GM18511 (cell line): ENCODE data around the gene TRIM22.
"Not testable (repeated sequence)": the region's sequence is repeated elsewhere in the genome, so short reads cannot be mapped to it uniquely, and the experiment has no call there.

ENCODE experiments used
- ATAC-seq: cut with Tn5 transposase; IDR thresholded peaks from one replicate; pipeline ENCODE4 v1.9.1; 2021; ENCODE audit warnings: mild to moderate bottlenecking, moderate library complexity; ENCODE audit not compliant: unreplicated experiment

Gene TRIM22

DNA sequence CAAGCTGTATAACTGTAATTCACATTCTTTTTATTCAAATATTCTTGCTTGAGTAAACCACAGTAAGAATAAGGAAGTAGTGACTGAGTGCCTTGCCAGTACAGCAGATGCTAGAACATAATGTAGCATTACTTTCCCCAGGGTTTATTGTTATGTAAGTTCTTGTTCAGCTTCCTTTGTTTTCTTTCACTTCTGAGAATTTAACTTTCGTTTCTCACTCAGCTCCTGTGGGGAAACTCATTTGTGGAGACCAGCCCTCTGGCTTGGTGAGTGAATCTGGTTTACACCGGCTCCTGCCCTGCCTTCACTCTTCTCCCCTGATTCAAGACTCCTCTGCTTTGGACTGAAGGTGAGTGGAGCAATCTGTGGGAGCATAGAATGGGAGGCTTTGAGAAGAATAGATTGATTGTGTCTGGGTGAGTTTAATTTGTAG, at the start of gene TRIM22:
TSS of gene TRIM22 (plus strand) at position 240 of the 433 bp plus-strand sequence. CDS start 6,443 bp downstream, outside the sequence.
- ATAC-seq = peak; percentile 72

DNA sequence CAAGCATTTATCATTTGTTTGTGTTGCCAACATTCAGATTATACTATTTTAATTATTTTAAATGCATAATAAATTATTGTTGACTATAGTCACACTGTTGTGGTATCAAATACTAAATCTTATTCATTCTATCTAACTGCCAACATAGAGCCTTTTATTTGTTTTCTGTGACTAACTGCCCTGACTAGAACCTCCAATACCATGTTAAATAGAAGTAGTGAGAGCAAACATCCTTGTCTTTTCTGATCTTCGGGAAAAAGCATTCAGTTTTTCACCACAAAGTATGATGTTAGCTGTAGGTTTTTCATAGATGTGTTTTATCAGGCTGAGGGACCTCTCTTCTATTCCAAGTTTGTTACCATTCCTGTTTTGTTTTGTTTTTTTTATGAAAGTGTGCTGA, 49.6 kb upstream of the TRIM22 start:
- ATAC-seq = no peak

DNA sequence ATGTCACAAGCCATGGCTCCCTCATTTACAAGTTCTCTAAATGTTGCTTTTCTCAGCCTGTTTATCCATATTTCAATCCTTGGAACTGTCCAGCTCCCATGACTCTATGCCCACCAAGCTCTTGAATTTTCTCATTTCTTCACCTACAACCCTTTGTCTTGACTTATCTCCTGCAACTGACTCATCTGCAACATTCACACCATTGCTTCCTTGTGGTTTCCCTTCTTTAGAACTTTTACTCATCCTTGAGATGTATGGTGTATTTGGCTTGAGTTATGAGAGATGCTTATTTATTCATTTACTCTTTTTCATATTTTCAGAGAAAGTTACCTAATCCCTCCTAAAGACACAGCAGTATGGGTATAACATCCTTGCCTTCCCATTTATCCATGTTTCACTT, 46.0 kb upstream of the TRIM22 start:
- ATAC-seq = no peak

- no peak for ATAC-seq
Measured at GRCh38 chr11:5646139-5646538, 43.5 kb upstream of the TRIM22 start.

GRCh38 chr11:5655474-5655873, 34.1 kb upstream of the TRIM22 start:
- ATAC-seq = no peak

- not testable (repeated sequence) for ATAC-seq
Measured at GRCh38 chr11:5656956-5657355, 32.6 kb upstream of the TRIM22 start.

- no peak for ATAC-seq
Measured at GRCh38 chr11:5658318-5658717, 31.3 kb upstream of the TRIM22 start.

DNA sequence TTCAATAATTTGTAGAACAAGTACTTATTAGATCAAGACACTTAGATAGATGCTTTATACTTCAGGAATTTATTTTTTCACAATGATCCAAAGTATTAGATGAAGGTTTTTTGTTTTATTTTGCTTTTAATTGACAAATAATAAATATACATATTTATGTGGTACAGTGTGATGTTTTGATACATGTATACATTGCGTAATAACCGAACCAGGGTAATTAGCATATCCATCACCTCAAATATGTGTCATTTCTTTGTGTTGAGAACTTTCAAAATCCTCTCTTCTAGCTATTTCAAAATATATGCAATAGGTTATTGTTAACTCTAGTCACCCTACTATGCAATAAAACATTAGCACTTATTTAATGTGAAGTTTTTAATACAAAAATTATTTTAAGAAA, 26.1 kb upstream of the TRIM22 start:
- ATAC-seq = no peak

- no peak for ATAC-seq
Measured at GRCh38 chr11:5665051-5665570, 24.5 kb upstream of the TRIM22 start.

GRCh38 chr11:5665746-5666401, 23.7 kb upstream of the TRIM22 start:
- no peak for ATAC-seq

DNA sequence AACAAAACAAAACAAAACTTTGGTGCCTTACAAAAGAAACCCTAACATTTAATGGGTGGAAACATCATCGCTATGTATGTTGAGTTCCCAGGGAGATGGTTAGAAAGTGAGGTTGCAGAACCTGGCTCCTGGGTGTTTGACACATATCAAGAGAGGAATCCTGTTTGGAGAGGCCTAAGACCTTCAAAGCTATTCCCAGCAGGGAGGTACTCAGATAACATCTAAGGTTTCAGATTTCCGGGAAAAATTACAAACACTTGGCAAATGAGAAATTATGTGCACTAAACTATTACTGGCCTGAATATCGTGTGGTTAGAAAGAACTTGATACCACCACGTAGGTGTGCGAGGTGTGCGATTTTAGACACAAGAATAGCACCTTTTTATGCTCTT, 23.2 kb upstream of the TRIM22 start:
- ATAC-seq = no peak

DNA sequence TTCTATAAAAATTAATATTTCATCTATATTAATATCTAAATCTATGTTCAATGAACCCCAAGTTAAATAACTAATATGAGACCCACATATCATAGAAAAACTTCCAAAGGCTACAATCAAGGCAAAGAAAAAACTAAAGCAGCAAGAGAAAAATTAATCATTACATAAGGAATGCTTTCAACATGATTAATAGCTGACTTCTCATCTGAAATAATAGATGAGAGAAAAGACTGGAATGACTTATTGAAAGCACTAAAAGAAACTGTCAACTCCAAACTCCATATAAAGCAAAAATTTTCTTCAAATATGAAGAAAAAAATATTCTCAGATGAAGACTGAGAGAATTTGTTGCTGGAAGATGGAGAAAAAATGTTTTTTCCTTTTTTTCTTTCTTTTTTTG, 17.8 kb upstream of the TRIM22 start:
- no peak for ATAC-seq

GRCh38 chr11:5674391-5674790, 15.2 kb upstream of the TRIM22 start:
- no peak for ATAC-seq

DNA sequence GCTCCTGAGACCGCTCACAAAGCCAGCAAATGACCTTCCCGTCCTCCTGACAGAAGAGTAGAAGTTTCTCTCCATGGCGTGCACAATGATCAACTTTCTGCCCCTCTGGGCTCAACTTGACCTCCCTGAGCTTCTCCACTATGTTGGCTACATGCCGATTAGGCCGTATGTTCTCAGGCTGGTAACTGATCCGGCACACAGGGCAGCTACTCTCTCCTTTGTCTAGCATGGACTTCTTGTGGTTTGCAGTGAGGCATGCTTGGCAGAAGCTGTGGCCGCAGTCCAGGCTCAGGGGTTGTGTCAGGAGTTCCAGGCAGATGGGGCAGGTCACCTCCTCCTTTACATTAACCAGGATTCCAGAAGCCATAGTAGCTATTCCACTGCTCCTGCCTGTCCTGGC, 9.8 kb upstream of the TRIM22 start:
- no peak for ATAC-seq

- ATAC-seq = not testable (repeated sequence)
Measured at GRCh38 chr11:5682890-5683441, 6.6 kb upstream of the TRIM22 start.

- ATAC-seq = not testable (repeated sequence)
Measured at GRCh38 chr11:5683620-5684019, 6.0 kb upstream of the TRIM22 start.

DNA sequence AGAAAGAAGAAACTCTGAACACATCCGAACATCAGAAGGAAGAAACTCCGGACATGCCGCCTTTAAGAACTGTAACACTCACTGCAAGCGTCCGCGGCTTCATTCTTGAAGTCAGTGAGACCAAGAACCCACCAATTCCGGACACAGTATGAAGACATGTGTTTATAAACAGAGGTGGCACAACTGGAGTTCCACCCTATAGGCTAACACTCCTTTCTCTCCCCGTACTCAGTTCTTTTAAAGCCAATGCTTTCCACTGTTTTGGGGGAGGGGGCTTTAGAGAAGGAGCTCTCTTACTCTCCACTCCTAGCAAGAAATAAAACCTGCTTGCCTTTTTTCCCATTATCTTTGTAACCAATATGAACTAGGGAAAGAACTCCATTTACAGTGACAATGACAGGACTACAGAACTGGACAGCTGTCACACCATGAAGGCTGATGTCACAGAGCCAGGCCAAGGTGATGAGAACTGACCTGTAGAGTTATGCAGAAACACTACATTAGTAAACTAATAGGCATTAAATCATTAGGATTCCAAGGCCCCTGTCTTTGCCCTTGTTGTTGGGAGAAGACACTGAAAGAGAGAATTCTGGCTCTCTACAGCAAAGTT, 5.4 kb upstream of the TRIM22 start:
- ATAC-seq = peak; percentile 29

DNA sequence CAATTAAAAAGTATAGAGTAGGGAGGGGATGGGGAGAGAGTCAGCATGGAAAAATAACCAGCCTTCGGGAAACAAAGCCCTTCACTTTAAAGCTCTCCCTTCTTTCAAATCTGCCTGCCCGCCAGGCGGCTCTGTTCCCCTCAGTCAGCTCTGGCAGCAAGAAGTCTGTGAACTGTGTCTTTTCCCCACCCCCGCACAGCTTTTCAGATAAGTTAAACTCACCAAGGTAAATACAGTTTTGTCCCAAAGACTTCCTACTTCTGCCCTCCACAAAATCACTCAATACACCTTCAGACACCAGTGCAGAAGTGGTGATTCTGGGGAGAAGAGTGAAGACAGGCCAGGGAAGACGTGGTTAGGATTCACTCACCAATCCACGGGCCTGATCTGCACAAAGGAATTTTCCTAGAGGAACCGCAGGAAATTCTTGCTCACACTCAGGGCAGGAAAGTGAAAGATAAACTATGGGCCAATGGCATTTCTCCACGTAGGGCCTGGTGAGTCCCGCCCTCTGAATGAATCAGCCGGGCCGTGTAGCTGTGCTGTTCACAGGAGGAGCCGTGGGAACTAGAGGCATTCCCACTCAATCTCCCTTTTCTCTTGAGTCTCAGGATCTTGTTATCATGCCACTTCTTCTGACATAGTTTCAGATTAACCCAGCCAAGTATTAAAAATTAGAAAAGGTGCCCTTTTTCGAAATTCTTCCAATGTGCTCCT, 4.8 kb upstream of the TRIM22 start, which contains the start of gene TRIM5:
TSS of gene TRIM5 (minus strand) at position 429 of the 717 bp plus-strand sequence. CDS start 4,897 bp downstream, outside the sequence.
- peak; percentile 80 for ATAC-seq

DNA sequence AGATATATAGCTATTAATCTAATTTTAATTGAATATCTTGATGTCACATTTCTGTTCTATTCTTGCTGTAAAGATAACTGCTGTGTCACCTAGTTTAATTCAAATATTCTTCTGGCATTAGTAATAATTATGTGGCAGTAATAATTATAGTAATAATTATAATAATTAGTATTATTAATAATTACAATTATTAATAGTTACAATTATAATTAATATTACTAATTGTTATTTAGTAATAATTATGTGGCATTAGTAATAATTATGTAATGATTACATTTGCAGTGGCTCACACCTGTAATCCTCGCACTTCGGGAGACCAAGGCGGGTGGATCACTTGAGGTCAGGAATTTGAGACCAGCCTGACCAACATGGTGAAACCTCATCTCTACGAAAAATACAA, 3.2 kb upstream of the TRIM22 start:
- no peak for ATAC-seq

GRCh38 chr11:5688482-5688881, 1.1 kb upstream of the TRIM22 start:
- ATAC-seq = no peak

DNA sequence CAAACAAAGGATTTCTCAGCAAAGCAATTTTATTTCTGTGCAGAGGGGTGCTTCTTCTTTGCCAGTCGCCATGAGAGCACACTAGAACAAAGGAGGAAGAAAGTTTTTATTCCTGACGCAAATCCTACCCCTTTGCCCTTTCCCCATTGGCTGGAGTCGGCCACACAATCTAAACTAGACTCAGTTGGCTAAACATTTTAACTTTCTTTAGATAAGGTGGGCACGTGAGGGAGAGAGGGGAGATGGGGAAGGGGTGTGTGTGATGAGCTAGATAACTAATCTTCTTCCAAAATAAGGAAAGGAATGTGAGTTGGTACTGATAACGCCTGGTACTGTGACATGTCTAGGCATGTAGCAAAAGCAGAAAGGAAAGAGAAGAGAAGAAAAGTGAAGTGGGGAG, 626 bp downstream of the TRIM22 start:
- ATAC-seq = no peak
